Endothelial cell (in vitro differentiated cells): ENCODE results near the gene DAPK3. TPM values are rescaled to one million over a fixed set of nuclear protein-coding genes. Genes with fewer than 3 reads are reported as not detected.
A peak's percentile ranks its signal among the peaks of the same experiment; 100 is the strongest.
"Not testable (repeated sequence)": the region's sequence is repeated elsewhere in the genome, so short reads cannot be mapped to it uniquely, and the experiment has no call there.

Source experiments
- DNase-seq: peaks from one replicate; pipeline ENCODE4 v3.0.0; 2021; ENCODE audit warnings: low spot score
- H3K27ac Mint-ChIP-seq: one replicate; pipeline ENCODE4 v1.8.0; 2021; ENCODE audit warnings: mixed read lengths, inconsistent platforms; ENCODE audit not compliant: unreplicated experiment
- H3K27me3 Mint-ChIP-seq: one replicate; pipeline ENCODE4 v1.8.0; 2021; ENCODE audit warnings: mild to moderate bottlenecking, moderate library complexity, mixed read lengths, inconsistent platforms; ENCODE audit not compliant: unreplicated experiment
- H3K36me3 Mint-ChIP-seq: one replicate; pipeline ENCODE4 v1.8.0; 2021; ENCODE audit warnings: mild to moderate bottlenecking, low read depth, mixed read lengths, inconsistent platforms; ENCODE audit not compliant: unreplicated experiment
- H3K4me1 Mint-ChIP-seq: one replicate; pipeline ENCODE4 v1.8.0; 2021; ENCODE audit warnings: mild to moderate bottlenecking, mixed read lengths, inconsistent platforms; ENCODE audit not compliant: unreplicated experiment
- H3K4me3 Mint-ChIP-seq: one replicate; pipeline ENCODE4 v1.8.0; 2021; ENCODE audit warnings: mild to moderate bottlenecking, mixed read lengths, inconsistent platforms; ENCODE audit not compliant: unreplicated experiment
- H3K9me3 Mint-ChIP-seq: one replicate; pipeline ENCODE4 v1.8.0; 2021; ENCODE audit warnings: mixed read lengths, inconsistent platforms; ENCODE audit not compliant: unreplicated experiment
- CTCF ChIP-seq: fragments of 200-600 bp; sonication (generic); IDR thresholded peaks from one replicate; pipeline ENCODE4 v1.5.0; 2021; ENCODE audit warnings: antibody characterized with exemption; ENCODE audit not compliant: unreplicated experiment
- total RNA-seq: library from RNA; stranded (reverse); fragmentation: NEBNext Ultra II Directional; extraction: Animal tissue kit (Norgen Biotek cat#: 25700); gene quantifications from one replicate; pipeline ENCODE4 v1.2.1, GENCODE V29; 2021; ENCODE audit not compliant: unreplicated experiment

The DAPK3 gene
- total RNA-seq, 1 donor from 2014 or later: 316 TPM

- TF ChIP-seq CTCF: no peak
- peak overlapping the region; percentile 97 for H3K4me3 Mint-ChIP-seq
- DNase-seq: peak; percentile 51
- peaks cover 32% of the 10 kb centered on the region for H3K36me3 Mint-ChIP-seq
- peaks cover 30% of the 10 kb centered on the region for H3K4me1 Mint-ChIP-seq
- H3K27ac Mint-ChIP-seq: peak overlapping the region; percentile 98
- peaks cover 16% of the 10 kb centered on the region for H3K27me3 Mint-ChIP-seq
- H3K9me3 Mint-ChIP-seq: no peaks in the 10 kb centered on the region
These were observed 1.2 kb downstream of the DAPK3 start for GRCh38 chr19:3969435-3970312.

GRCh38 chr19:3968556-3969434 lies 2.1 kb downstream of the DAPK3 start:
- Mint-ChIP-seq H3K9me3 (no peaks in the 10 kb centered on the region), H3K36me3 (peaks cover 32% of the 10 kb centered on the region), H3K27me3 (peaks cover 17% of the 10 kb centered on the region), H3K4me3 (peak overlapping the region; percentile 97), H3K27ac (peak overlapping the region; percentile 98), H3K4me1 (peaks cover 30% of the 10 kb centered on the region)
- peak; percentile 90 for DNase-seq
- no peak for TF ChIP-seq CTCF

GRCh38 chr19:3967983-3968382 lies 2.9 kb downstream of the DAPK3 start:
- Mint-ChIP-seq H3K4me1 (peaks cover 30% of the 10 kb centered on the region), H3K36me3 (peaks cover 36% of the 10 kb centered on the region), H3K4me3 (peak overlapping the region; percentile 97), H3K27me3 (peaks cover 20% of the 10 kb centered on the region), H3K27ac (peak overlapping the region; percentile 98)
- not testable (repeated sequence) for DNase-seq, H3K9me3 Mint-ChIP-seq

GRCh38 chr19:3966051-3967017 lies 4.6 kb downstream of the DAPK3 start:
- Mint-ChIP-seq H3K27ac (peak overlapping the region; percentile 93), H3K27me3 (peaks cover 22% of the 10 kb centered on the region), H3K36me3 (peaks cover 39% of the 10 kb centered on the region), H3K9me3 (no peaks in the 10 kb centered on the region), H3K4me1 (peaks cover 30% of the 10 kb centered on the region), H3K4me3 (peak overlapping the region; percentile 78)
- no peak for DNase-seq
- TF ChIP-seq CTCF: no peak
